Hepatocyte (in vitro differentiated cells): ENCODE results near the gene TFF2.

Experiments
- CTCF ChIP-seq: fragments of 200-600 bp; sonication (generic); IDR thresholded peaks from 2 replicates; pipeline ENCODE4 v1.5.1; 2016; ENCODE audit warnings: antibody characterized with exemption, mild to moderate bottlenecking; ENCODE audit not compliant: poor library complexity
- EZH2phosphoT487 ChIP-seq: fragments of 200-600 bp; sonication (generic); IDR thresholded peaks from one replicate; pipeline ENCODE4 v1.6.1; 2018; ENCODE audit warnings: antibody characterized with exemption, mild to moderate bottlenecking, low read depth, moderate library complexity; ENCODE audit not compliant: unreplicated experiment, severe bottlenecking

- TF ChIP-seq CTCF (no peak), EZH2phosphoT487 (no peak)
Observed at GRCh38 chr21:42311816-42312625, 38.8 kb downstream of the TFF2 start.
